A673 (cell line): ENCODE data around the gene ZNF576. TPM values are rescaled to one million over a fixed set of nuclear protein-coding genes. Genes with fewer than 3 reads are reported as not detected.
"Not testable (repeated sequence)": the region's sequence is repeated elsewhere in the genome, so short reads cannot be mapped to it uniquely, and the experiment has no call there.

Experiments used
- BruUV-seq: library from RNA; stranded (reverse); fragments of 400-500 nt; replicated peaks from 2 replicates; lab custom pipeline; 2021; lab: Mats Ljungman, UMichigan
- CTCF ChIA-PET: fragments of 300-600 bp; sonication (Branson Sonifier 250); formaldehyde crosslinking; loops from one replicate; lab custom pipeline; 2022; ENCODE audit warnings: antibody characterized with exemption; lab: Charles Lee
- POLR2A ChIA-PET: fragments of 300-600 bp; sonication (Branson Sonifier 250); formaldehyde crosslinking; loops from one replicate; lab custom pipeline; 2022; ENCODE audit warnings: antibody characterized with exemption; ENCODE audit not compliant: low non-redundant PET; lab: Charles Lee
- DNase-seq: peaks from one replicate; pipeline ENCODE4 v3.0.0-alpha.2; 2015; ENCODE audit warnings: low spot score
- H3K27ac ChIP-seq: fragments of 200-600 bp; sonication (generic); 2 replicates; pipeline ENCODE4 v1.5.1; 2016; ENCODE audit warnings: mixed run types, low read depth, mild to moderate bottlenecking, mixed read lengths, antibody characterized with exemption, low read length; ENCODE audit not compliant: poor library complexity, severe bottlenecking
- H3K27me3 ChIP-seq: fragments of 200-600 bp; sonication (generic); replicated peaks from 2 replicates; pipeline ENCODE4 v1.6.1; 2017; ENCODE audit warnings: mixed run types, low read depth, mild to moderate bottlenecking, mixed read lengths, antibody characterized with exemption, low read length; ENCODE audit not compliant: insufficient read depth, poor library complexity
- H3K36me3 ChIP-seq: fragments of 200-600 bp; sonication (generic); 2 replicates; pipeline ENCODE4 v1.6.1; 2016; ENCODE audit warnings: mixed run types, mild to moderate bottlenecking, mixed read lengths, antibody characterized with exemption, low read length; ENCODE audit not compliant: insufficient read depth, poor library complexity, severe bottlenecking
- H3K4me1 ChIP-seq: fragments of 200-600 bp; sonication (generic); 2 replicates; pipeline ENCODE4 v1.6.1; 2017; ENCODE audit warnings: mixed run types, mild to moderate bottlenecking, mixed read lengths, antibody characterized with exemption, low read length; ENCODE audit not compliant: insufficient read depth, poor library complexity, severe bottlenecking
- H3K4me3 ChIP-seq: fragments of 200-600 bp; sonication (generic); 2 replicates; pipeline ENCODE4 v1.5.1; 2016; ENCODE audit warnings: low read depth, mixed run types, mild to moderate bottlenecking, mixed read lengths, low read length; ENCODE audit not compliant: poor library complexity, severe bottlenecking
- H3K9me3 ChIP-seq: fragments of 200-600 bp; sonication (generic); 2 replicates; pipeline ENCODE4 v1.6.1; 2016; ENCODE audit warnings: mixed run types, low read depth, mild to moderate bottlenecking, mixed read lengths, antibody characterized with exemption, low read length; ENCODE audit not compliant: poor library complexity, severe bottlenecking
- CTCF ChIP-seq: fragments of 300-800, 200-600 bp; sonication (generic); conservative IDR thresholded peaks from 2 replicates; pipeline ENCODE4 v1.5.1; 2017; ENCODE audit warnings: low read depth, mild to moderate bottlenecking, antibody characterized with exemption, low read length, moderate library complexity, mixed read lengths
- EZH2 ChIP-seq: fragments of 200-600 bp; sonication (generic); IDR thresholded peaks from 2 replicates; pipeline ENCODE4 v1.6.1; 2017; ENCODE audit warnings: borderline replicate concordance, low read depth, mild to moderate bottlenecking, mixed read lengths, antibody characterized with exemption, low read length; ENCODE audit not compliant: poor library complexity, severe bottlenecking
- intact Hi-C: fragments of 100-400 bp; cut with micrococcal nuclease; formaldehyde crosslinking; loops from one replicate; pipeline ENCODE4 v1.10.0; 2022; ENCODE audit not compliant: unreplicated experiment
- total RNA-seq: library from RNA; stranded (reverse); gene quantifications from 2 replicates; pipeline ENCODE4 v1.2.3, GENCODE V29; 2021

The ZNF576 gene
- total RNA-seq, 1 experiment from 2014 or later: 20.3 TPM

DNA sequence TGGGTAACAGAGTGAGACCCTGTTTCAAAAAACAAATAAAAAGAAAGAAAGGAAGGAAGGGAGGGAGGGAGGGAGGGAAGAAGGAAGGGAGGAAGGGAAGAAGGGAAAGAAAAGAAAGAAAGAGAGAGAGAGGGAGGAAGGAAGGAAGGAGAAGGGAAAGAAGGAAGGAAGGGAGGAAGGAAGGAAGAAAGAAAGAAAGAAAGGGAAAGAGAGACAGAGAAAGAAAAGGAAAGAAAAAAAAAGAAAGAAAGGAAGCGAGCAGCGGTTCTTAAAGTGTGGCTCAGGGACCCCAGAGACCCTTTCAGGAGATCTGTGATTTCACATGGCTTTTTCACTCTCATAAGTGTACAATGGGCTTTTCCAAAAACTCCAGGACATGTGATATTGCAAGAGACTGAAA lies 53.1 kb downstream of the ZNF576 start:
- Histone ChIP-seq H3K36me3 (peaks cover 36% of the 10 kb centered on the region), H3K27ac (no peak overlapping the region), H3K4me1 (no peaks in the 10 kb centered on the region), H3K9me3 (no peaks in the 10 kb centered on the region), H3K27me3 (no peaks in the 10 kb centered on the region), H3K4me3 (no peak overlapping the region)
- intact Hi-C loops: no loop called here
- CTCF ChIA-PET: interaction anchor here (0.5 kb wide), 1 partner anchor 34 kb away, joined by 4 read pairs; no protein-coding TSS in a partner anchor
- BruUV-seq: no TSS peak
- POLR2A ChIA-PET: no interaction called here
- TF ChIP-seq EZH2: no peak
- TF ChIP-seq CTCF: no peak
- no peak for DNase-seq

- intact Hi-C loops, H3K27ac ChIP-seq, POLR2A ChIA-PET, H3K4me3 ChIP-seq, H3K27me3 ChIP-seq, H3K9me3 ChIP-seq, H3K4me1 ChIP-seq, BruUV-seq, DNase-seq: not testable (repeated sequence)
- peaks cover 43% of the 10 kb centered on the region for H3K36me3 ChIP-seq
- CTCF ChIA-PET: interaction anchor here (0.5 kb wide), 1 partner anchor 35 kb away, joined by 4 read pairs; no protein-coding TSS in a partner anchor
These were observed 53.9 kb downstream of the ZNF576 start for GRCh38 chr19:43650276-43650675.

Other genes with a start within 250 kb of the ZNF576 start
- not detected in 2 replicates for gene CD177, start 242.9 kb upstream of the ZNF576 start, total RNA-seq
- gene TEX101, start 181.7 kb upstream of the ZNF576 start, total RNA-seq: not detected in 2 replicates
- gene LYPD3, start 131.0 kb upstream of the ZNF576 start, total RNA-seq: 0.21 and 0.31 TPM in 2 replicates
- gene PHLDB3, start 91.8 kb upstream of the ZNF576 start, total RNA-seq: 9.0 and 11.2 TPM in 2 replicates
- gene ETHE1, start 69.4 kb upstream of the ZNF576 start, total RNA-seq: 8.8 and 15.3 TPM in 2 replicates
- gene ZNF575, start 63.4 kb upstream of the ZNF576 start, total RNA-seq: 2.8 and 3.1 TPM in 2 replicates
- 69.4 and 86.0 TPM in 2 replicates for gene XRCC1, start 21.1 kb upstream of the ZNF576 start, total RNA-seq
- 14.3 and 15.6 TPM in 2 replicates for gene PINLYP, start 20.8 kb upstream of the ZNF576 start, total RNA-seq
- gene IRGQ, start 461 bp upstream of the ZNF576 start, total RNA-seq: 34.1 and 37.7 TPM in 2 replicates
- 0.62 and 0.66 TPM in 2 replicates for gene SRRM5, start 15.5 kb downstream of the ZNF576 start, total RNA-seq
- gene ZNF428, start 23.0 kb downstream of the ZNF576 start, total RNA-seq: 65.7 and 72.4 TPM in 2 replicates
- gene CADM4, start 43.3 kb downstream of the ZNF576 start, total RNA-seq: 28.7 and 35.2 TPM in 2 replicates
- gene PLAUR, start 73.6 kb downstream of the ZNF576 start, total RNA-seq: 40.1 and 45.4 TPM in 2 replicates
- gene IRGC, start 119.5 kb downstream of the ZNF576 start, total RNA-seq: not detected in 2 replicates
- gene SMG9, start 158.4 kb downstream of the ZNF576 start, total RNA-seq: 78.8 and 90.6 TPM in 2 replicates
- 0.20 TPM in 1 of 2 replicates, not detected in the other for gene KCNN4, start 184.4 kb downstream of the ZNF576 start, total RNA-seq
- gene LYPD5, start 205.9 kb downstream of the ZNF576 start, total RNA-seq: not detected in 2 replicates
- gene ZNF283, start 230.7 kb downstream of the ZNF576 start, total RNA-seq: 9.4 and 9.7 TPM in 2 replicates